ENCODE results near the gene POM121. TPM values are rescaled to one million over a fixed set of nuclear protein-coding genes. Genes with fewer than 3 reads are reported as not detected.
"Not testable (repeated sequence)": the region's sequence is repeated elsewhere in the genome, so short reads cannot be mapped to it uniquely, and the experiment has no call there.

Gene POM121
- total RNA-seq, 4 donors from 2014 or later = 5.3 to 42.9 (median 10.3) TPM

DNA sequence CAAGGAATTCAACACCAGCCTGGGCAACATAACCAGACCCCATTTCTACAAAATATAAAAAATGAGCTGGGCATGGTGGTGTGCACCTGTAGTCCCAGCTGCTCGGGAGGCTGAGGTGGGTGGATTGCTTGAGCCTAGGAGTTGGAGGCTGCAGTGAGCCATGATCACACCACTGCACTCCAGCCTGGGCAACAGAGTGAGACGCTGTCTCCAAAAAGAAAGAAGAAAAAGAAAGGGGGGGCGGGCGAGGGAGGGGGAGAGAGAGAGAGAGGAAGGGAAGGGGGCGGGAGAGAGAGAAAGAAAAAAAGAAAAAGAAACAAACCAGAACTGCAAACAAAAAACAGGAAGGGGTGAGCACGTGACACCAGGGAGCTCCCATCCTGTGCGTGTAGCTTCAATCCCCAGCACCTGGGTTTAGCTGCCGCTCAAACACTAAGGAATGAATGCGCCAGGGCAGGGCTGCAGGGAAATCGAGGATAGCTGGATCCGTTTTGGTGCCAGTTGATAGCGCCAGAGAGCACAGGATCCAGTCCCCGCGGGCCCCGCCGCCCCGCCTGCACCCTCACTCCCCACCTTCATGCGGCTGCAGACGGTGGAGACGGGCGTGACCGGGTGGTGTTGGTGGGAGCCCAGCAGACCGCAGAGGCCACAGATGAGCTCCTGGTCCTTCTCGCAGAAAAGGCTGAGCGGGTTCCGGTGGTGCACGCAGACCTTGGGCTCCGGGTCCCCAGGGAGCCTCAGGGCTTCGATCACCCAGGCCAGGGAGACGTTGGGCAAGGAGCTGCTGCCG, 40.5 kb downstream of the POM121 start:
- H3K9me3 ChIP-seq; H3K4me3 ChIP-seq; H3K27ac ChIP-seq; H3K4me1 ChIP-seq; H3K27me3 ChIP-seq; DNase-seq; H3K36me3 ChIP-seq; intact Hi-C loops (cut with DNase I; ENCODE audit: low total_unique reads): not testable (repeated sequence)

GRCh38 chr7:72966892-72967291, 42.0 kb downstream of the POM121 start:
- H3K9me3 ChIP-seq; H3K27me3 ChIP-seq; intact Hi-C loops (cut with DNase I; ENCODE audit: low total_unique reads); DNase-seq; H3K4me3 ChIP-seq; H3K36me3 ChIP-seq; H3K27ac ChIP-seq; H3K4me1 ChIP-seq: not testable (repeated sequence)

DNA sequence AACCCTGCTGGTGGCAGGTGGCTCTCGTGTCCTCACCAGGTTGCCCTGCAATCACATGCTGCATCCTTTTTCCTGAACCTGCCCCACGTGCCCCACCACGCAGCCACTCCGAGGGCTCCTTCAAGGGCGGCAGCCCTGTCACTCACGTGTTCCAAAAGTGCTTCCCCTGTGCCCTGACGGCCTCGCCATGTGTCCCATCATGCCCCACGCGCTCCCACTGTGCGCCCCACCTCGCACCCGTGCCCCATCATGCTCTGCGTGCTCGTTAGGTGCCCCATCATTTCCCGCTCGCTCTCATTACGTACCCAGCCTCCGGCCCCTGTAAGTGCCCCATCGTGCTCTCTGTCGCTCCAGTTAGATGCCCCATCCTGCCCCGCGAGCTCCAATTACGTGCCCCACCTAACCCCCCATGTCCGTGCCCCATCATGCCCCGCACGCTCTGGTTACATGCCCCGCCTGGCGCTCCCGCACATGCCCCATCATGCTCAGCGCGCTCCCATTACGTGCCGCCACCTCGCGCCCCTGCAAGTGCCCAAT, 44.2 kb downstream of the POM121 start, which contains the start of gene TRIM74:
TRIM74 (minus strand) TSS at position 487 of the 537 bp plus-strand sequence. CDS start 3,309 bp downstream, outside the sequence.
- H3K4me1 ChIP-seq; H3K27me3 ChIP-seq; H3K27ac ChIP-seq; H3K36me3 ChIP-seq; DNase-seq; H3K4me3 ChIP-seq; H3K9me3 ChIP-seq; intact Hi-C loops (cut with DNase I; ENCODE audit: low total_unique reads): not testable (repeated sequence)

GRCh38 chr7:72969688-72970087, 44.8 kb downstream of the POM121 start:
- H3K4me3 ChIP-seq; H3K9me3 ChIP-seq; H3K27ac ChIP-seq; DNase-seq; H3K27me3 ChIP-seq; H3K36me3 ChIP-seq; H3K4me1 ChIP-seq; intact Hi-C loops (cut with DNase I; ENCODE audit: low total_unique reads): not testable (repeated sequence)

DNA sequence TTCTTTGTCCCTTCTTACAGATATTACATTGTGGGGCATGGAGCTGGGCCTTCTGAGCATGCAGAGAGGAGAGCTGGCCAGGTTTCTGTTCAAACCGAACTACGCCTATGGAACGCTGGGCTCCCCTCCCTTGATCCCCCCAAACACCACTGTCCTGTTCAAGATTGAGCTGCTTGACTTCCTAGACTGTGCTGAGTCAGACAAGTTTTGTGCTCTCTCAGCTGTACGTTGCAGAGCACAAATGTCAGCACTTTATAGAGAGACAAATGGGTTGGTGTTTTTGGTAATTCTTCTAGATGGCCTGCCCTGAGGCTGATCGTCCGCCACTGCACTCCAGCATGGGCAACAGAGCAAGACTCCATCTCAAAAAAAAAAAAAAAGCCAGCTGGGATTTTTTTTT, 46.6 kb downstream of the POM121 start:
- DNase-seq; H3K36me3 ChIP-seq; H3K4me3 ChIP-seq; H3K9me3 ChIP-seq; intact Hi-C loops (cut with DNase I; ENCODE audit: low total_unique reads); H3K27me3 ChIP-seq; H3K4me1 ChIP-seq; H3K27ac ChIP-seq: not testable (repeated sequence)

DNA sequence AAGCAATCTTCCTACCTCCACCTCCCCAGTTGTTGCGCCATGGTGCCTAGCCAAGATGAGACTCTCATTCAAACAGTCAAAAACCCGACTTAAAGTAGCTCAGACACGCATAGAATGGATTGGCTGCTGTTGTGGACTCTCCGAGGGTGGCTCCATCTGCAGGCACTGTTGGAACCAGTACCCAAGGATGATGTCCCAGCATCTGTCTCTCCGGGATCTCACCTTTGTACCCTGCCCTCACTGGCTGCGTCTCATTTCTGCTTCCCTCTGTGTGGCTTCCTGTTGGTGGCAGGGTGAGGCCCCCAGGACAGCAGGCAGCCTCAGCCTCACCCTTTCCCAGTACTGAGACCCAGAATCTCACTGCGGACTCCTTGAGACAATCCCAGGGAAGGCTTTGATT, 49.9 kb downstream of the POM121 start:
- H3K9me3 ChIP-seq; DNase-seq; H3K4me3 ChIP-seq; H3K36me3 ChIP-seq; H3K4me1 ChIP-seq; intact Hi-C loops (cut with DNase I; ENCODE audit: low total_unique reads); H3K27ac ChIP-seq; H3K27me3 ChIP-seq: not testable (repeated sequence)

DNA sequence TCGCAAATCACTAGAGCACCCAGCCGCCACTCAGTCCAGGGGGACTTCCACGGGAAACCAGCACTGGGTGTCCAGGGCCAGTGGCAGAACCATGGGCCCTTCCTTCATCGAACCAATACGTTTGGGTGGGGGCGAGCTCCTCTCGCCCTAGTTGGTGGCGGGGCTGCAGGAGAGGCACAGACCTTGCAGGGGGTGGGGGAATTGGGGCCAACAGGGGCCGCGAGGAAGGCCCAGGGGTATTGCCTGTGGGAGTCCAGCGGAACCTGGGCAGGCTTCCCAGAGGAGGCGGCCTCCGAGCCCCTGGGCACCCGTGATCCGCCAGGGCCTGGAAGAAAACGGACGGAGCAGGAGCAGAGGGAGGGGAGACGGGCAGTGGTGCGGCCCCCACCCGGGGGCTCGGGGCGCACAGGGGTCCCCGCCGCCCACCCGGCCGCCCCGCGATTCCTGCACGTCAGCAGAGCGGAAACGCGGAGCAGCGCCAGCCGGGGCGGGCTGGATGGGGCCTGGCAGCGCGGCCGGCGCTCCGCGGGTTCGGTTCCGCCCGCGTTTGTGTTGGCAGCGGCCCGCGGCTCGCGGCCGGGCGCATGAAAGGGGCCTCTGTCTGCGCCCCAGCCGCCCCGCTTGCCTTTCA, 50.9 kb downstream of the POM121 start:
- H3K27me3 ChIP-seq; intact Hi-C loops (cut with DNase I; ENCODE audit: low total_unique reads): not testable (repeated sequence)

DNA sequence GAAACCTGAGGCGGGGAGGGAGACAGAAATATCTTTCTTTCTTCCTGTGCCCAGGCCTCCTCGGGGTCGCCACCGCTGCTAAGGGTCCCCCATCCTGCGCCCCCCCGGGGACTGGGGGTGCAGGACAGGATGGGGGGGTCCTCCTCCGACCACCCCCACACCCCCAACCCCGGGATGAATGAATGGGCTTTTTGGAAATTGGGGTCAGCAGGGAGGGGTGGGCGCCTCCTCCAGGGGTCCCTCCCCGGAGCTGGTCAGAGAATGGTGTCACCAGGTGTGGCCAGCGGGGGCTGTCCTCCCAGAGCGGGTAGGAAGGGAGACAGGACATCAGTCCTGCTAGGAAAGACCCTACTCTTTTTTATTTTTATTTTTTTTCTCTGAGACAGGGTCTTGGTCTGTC, 51.5 kb downstream of the POM121 start:
- H3K4me1 ChIP-seq; H3K4me3 ChIP-seq; intact Hi-C loops (cut with DNase I; ENCODE audit: low total_unique reads); H3K27me3 ChIP-seq; H3K27ac ChIP-seq; DNase-seq; H3K9me3 ChIP-seq; H3K36me3 ChIP-seq: not testable (repeated sequence)

More for the DNA sequence above, 50.9 kb downstream of the POM121 start:
- not testable (repeated sequence) for H3K27ac ChIP-seq, H3K4me3 ChIP-seq, DNase-seq, H3K9me3 ChIP-seq, H3K4me1 ChIP-seq, H3K36me3 ChIP-seq

- H3K4me1 ChIP-seq; H3K36me3 ChIP-seq; H3K4me3 ChIP-seq; intact Hi-C loops (cut with DNase I; ENCODE audit: low total_unique reads); H3K9me3 ChIP-seq; H3K27me3 ChIP-seq; H3K27ac ChIP-seq; DNase-seq: not testable (repeated sequence)
Observed at GRCh38 chr7:72980382-72980781, 55.5 kb downstream of the POM121 start.

- H3K36me3 ChIP-seq; intact Hi-C loops (cut with DNase I; ENCODE audit: low total_unique reads); H3K27me3 ChIP-seq; H3K27ac ChIP-seq; H3K9me3 ChIP-seq; H3K4me1 ChIP-seq; H3K4me3 ChIP-seq; DNase-seq: not testable (repeated sequence)
Observed at GRCh38 chr7:72982084-72982483, 57.2 kb downstream of the POM121 start.

DNA sequence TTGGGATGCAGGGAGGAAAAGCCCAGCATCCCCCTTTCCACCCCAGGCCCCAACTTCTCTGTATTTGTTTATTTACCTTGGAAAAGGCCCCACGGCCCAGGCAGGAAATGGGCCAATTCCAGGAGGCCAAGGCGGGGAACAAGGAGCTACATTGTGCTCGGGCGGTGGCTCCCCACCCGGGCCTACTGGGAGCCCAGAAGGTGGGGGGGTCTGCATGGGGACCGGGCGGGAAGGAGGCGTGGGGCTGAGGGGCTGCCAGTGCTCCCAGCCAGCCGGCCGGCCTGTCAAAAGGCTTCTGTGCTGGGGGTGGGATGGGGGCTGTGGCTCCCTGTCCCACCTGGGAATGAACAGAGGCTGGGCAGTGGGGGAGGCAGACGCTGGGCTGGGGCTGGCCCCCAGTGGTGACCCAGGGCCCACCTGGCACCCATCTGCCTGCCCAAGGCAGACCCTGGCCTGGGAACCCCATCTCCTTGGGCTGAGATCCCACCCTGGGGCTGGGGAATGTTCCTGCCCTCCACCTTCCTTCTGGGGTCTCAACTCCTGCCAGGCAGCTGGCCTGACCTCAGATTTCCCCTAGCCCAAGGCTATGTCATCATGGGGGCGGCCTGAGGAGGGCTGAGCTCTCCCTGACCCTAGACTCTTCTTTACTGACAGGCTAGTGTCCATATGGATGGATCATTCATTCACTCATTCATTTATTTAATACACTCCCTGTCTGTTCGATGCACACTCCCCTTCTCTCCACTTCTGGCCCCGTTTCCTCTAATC, 65.4 kb downstream of the POM121 start:
- intact Hi-C loops (cut with DNase I; ENCODE audit: low total_unique reads); H3K4me3 ChIP-seq; H3K27ac ChIP-seq; DNase-seq; H3K4me1 ChIP-seq; H3K9me3 ChIP-seq; H3K27me3 ChIP-seq; H3K36me3 ChIP-seq: not testable (repeated sequence)

DNA sequence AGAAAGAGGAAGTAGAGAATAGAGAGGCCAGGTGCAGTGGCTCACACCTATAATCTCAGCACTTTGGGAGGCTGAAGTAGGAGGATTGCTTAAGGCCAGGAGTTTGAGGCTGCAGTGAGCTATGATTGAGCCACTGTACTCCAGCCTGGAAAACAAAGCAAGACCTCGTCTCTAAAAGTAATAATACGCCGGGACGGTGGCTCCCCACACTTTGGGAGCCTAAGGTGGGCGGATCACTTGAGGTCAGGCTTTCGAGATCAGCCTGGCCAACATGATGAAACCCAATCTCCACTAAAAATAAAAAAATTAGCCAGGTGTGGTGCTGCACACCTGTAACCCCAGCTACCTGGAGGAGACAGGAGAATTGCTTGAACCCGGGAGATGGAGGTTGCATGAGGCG, 70.6 kb downstream of the POM121 start:
- H3K27ac ChIP-seq; H3K27me3 ChIP-seq; H3K36me3 ChIP-seq; intact Hi-C loops (cut with DNase I; ENCODE audit: low total_unique reads); DNase-seq; H3K4me1 ChIP-seq; H3K9me3 ChIP-seq; H3K4me3 ChIP-seq: not testable (repeated sequence)

DNA sequence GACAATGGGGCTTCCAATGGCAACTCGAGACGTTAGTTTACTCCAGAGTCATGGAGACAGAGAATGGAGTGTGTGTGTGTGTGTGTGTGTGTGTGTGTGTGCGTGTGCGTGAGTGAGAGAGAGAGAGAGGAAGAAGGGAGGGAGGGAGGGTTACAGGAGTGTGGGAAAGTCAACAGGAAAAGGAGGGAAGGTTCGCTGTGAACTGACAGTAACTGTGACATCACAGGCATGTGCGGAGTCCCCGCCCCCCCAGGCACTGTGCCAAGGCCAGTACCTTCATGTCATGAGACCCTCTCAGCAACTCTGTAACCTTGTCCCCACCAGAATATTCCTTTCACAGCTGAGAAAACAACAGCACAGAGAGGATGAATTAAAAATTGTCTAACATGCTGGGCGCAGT, 72.6 kb downstream of the POM121 start:
- intact Hi-C loops (cut with DNase I; ENCODE audit: low total_unique reads); H3K9me3 ChIP-seq; H3K4me1 ChIP-seq; H3K4me3 ChIP-seq; H3K27me3 ChIP-seq; H3K27ac ChIP-seq; DNase-seq; H3K36me3 ChIP-seq: not testable (repeated sequence)

All from uterus (tissue), 4 donors.